ENCODE measurements around the gene UNC13C.

Gene UNC13C

DNA sequence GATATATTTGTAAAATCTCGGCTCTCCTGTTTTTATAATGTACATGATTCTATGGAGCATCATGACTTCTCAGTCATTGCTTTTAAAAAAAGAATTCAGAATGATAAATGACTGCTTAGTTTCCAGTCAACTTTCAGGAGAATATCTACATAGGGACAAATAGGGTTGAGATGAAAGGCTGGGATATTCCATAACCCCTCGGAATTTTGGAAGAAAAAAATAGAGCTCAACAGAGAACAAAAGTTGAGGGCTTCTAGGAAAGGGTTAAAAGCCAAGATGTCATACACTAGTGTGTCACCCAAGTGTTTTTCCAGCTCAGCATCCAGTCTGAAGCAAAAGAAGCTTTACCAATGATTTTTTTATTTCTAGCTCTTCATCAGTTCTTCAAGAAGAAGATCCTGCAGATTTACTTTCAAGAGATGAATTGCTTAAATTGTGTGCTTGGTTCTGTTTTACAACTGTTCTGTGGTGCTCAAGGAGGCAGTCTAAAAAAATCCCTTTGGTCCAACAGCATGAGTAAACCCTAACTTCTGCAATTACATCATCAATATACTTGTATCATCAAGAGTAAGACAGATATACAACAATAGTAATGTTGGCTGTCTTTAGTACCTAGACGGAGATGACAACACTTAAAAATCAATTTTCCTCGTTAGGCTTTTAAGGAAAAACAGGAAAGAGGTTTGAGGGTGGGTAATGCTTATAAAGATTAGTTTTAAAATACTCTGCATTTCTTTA, 979 bp downstream of the UNC13C start:
- H3K4me1 ChIP-seq (ENCODE audit: insufficient read depth, poor library complexity, severe bottlenecking) = no peaks in the 10 kb centered on the region
- no peak overlapping the region for H3K4me3 ChIP-seq (ENCODE audit: severe bottlenecking)
- peaks cover 74% of the 10 kb centered on the region for H3K27me3 ChIP-seq (ENCODE audit: insufficient read depth, poor library complexity, severe bottlenecking)
- no peaks in the 10 kb centered on the region for H3K36me3 ChIP-seq (ENCODE audit: low read depth)
- TF ChIP-seq, protein P1, sequence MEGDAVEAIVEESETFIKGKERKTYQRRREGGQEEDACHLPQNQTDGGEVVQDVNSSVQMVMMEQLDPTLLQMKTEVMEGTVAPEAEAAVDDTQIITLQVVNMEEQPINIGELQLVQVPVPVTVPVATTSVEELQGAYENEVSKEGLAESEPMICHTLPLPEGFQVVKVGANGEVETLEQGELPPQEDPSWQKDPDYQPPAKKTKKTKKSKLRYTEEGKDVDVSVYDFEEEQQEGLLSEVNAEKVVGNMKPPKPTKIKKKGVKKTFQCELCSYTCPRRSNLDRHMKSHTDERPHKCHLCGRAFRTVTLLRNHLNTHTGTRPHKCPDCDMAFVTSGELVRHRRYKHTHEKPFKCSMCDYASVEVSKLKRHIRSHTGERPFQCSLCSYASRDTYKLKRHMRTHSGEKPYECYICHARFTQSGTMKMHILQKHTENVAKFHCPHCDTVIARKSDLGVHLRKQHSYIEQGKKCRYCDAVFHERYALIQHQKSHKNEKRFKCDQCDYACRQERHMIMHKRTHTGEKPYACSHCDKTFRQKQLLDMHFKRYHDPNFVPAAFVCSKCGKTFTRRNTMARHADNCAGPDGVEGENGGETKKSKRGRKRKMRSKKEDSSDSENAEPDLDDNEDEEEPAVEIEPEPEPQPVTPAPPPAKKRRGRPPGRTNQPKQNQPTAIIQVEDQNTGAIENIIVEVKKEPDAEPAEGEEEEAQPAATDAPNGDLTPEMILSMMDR (IDR thresholded peaks at IDR 0.05; ENCODE audit: poor library complexity, severe bottlenecking) = no peak
- no peak for ATAC-seq (ENCODE audit: low read depth)
- no peak overlapping the region for H3K27ac ChIP-seq (ENCODE audit: poor library complexity, severe bottlenecking)
- H3K9me3 ChIP-seq (ENCODE audit: severe bottlenecking) = no peaks in the 10 kb centered on the region
- DNase-seq (ENCODE audit: low spot score) = no peak

DNA sequence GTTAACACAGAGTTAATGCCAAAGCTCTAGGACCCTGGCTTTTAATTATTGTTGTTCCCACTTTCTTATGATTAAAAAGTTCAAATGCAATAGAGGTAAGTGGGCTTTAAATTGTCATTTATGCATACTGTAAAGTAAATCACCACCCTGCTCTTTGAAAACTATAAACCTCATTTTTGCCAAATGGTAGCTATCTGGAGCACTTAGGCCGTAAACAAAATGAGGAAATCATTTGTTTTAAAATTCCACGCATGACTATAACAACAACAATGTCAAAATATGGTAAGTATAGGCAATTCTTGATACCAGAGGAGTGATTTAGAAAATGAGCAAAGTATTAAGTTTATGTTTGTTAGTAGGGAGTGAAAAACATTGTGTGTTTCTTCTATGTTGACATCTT, 1.8 kb downstream of the UNC13C start:
- ATAC-seq (ENCODE audit: low read depth) (no peak), DNase-seq (ENCODE audit: low spot score) (no peak)
- Histone ChIP-seq H3K27me3 (ENCODE audit: insufficient read depth, poor library complexity, severe bottlenecking) (peaks cover 79% of the 10 kb centered on the region), H3K27ac (ENCODE audit: poor library complexity, severe bottlenecking) (no peak overlapping the region), H3K4me1 (ENCODE audit: insufficient read depth, poor library complexity, severe bottlenecking) (no peaks in the 10 kb centered on the region), H3K9me3 (ENCODE audit: severe bottlenecking) (no peaks in the 10 kb centered on the region), H3K4me3 (ENCODE audit: severe bottlenecking) (no peak overlapping the region), H3K36me3 (ENCODE audit: low read depth) (no peaks in the 10 kb centered on the region)
- TF ChIP-seq, protein P1 (IDR thresholded peaks at IDR 0.05; ENCODE audit: poor library complexity, severe bottlenecking) = no peak

DNA sequence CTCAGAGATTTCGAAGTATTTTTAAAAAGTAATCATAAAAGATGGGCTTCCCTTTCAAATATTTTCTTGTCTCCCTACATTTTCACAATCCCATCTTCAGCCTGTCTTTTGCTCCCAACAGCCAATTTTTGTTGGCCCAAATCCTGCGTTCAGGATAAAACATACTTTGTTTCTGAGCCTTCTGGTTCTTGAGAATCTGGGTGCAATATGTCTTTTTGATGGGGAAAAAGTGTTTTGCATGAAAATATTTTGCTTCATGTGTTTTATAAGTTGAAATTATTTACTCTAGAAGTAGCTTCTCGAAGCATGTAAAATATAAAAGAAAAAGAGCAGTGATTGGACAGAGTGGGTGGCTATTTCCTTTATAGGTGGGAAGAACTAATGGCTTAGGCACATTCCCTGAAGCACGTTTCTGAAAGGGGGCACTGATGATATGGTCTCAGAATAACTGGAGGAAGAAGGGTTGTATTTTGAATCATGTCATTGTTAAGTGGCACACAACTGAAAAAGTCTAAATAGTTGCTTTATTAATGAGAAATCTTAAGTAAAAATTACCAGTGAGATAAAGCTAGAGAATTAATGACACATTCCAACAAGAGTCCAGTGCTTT, 3.9 kb downstream of the UNC13C start:
- Histone ChIP-seq H3K4me3 (ENCODE audit: severe bottlenecking) (no peak overlapping the region), H3K27ac (ENCODE audit: poor library complexity, severe bottlenecking) (no peak overlapping the region), H3K4me1 (ENCODE audit: insufficient read depth, poor library complexity, severe bottlenecking) (no peaks in the 10 kb centered on the region), H3K9me3 (ENCODE audit: severe bottlenecking) (no peaks in the 10 kb centered on the region), H3K27me3 (ENCODE audit: insufficient read depth, poor library complexity, severe bottlenecking) (peaks cover 72% of the 10 kb centered on the region), H3K36me3 (ENCODE audit: low read depth) (no peaks in the 10 kb centered on the region)
- no peak for DNase-seq (ENCODE audit: low spot score)
- ATAC-seq (ENCODE audit: low read depth) = no peak
- TF ChIP-seq, protein P1 (IDR thresholded peaks at IDR 0.05; ENCODE audit: poor library complexity, severe bottlenecking) = no peak

DNA sequence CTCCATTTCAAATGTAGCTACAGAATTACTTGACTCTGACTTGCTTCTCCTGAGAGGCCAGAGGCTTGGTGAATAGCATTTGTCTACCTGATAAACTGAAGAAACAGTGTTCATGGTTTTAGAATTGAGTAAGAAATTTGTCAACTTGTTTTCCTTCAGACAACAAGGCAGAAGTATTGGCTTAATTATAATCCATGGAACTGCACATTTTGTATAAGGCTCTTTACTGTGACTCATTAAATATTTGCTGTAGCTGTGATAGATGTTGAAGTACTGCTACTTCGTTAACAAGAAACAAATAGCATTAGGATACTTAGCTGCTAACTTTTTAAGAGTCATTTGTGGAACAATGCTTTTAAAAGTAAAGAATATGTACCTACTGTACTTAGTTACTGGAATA, 4.6 kb downstream of the UNC13C start:
- no peaks in the 10 kb centered on the region for H3K36me3 ChIP-seq (ENCODE audit: low read depth)
- H3K27ac ChIP-seq (ENCODE audit: poor library complexity, severe bottlenecking) = no peak overlapping the region
- ATAC-seq (ENCODE audit: low read depth) = no peak
- no peak overlapping the region for H3K4me3 ChIP-seq (ENCODE audit: severe bottlenecking)
- TF ChIP-seq, protein P1 (IDR thresholded peaks at IDR 0.05; ENCODE audit: poor library complexity, severe bottlenecking) = no peak
- H3K4me1 ChIP-seq (ENCODE audit: insufficient read depth, poor library complexity, severe bottlenecking) = no peaks in the 10 kb centered on the region
- no peak for DNase-seq (ENCODE audit: low spot score)
- H3K27me3 ChIP-seq (ENCODE audit: insufficient read depth, poor library complexity, severe bottlenecking) = peaks cover 65% of the 10 kb centered on the region
- H3K9me3 ChIP-seq (ENCODE audit: severe bottlenecking) = no peaks in the 10 kb centered on the region

DNA sequence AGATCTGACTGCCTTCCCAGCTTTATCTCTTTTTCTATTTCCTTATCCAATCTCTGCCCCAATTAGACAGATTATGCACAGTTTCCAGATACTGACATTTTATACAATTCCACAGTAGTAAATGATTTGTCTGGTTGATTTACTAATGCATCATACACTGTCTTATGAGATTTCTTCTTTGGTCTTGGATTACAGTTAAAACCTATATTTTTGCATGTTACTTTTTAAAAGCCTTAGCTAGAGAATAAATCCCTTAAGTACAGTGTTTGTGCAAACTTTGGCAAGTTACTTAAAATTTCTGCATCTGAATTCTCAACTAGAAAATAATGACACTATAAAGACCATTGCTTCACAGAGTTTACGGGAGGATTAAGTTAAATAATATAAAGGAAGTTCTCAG, 6.0 kb downstream of the UNC13C start:
- no peak overlapping the region for H3K27ac ChIP-seq (ENCODE audit: poor library complexity, severe bottlenecking)
- DNase-seq (ENCODE audit: low spot score) (no peak), ATAC-seq (ENCODE audit: low read depth) (no peak)
- H3K4me1 ChIP-seq (ENCODE audit: insufficient read depth, poor library complexity, severe bottlenecking) = no peaks in the 10 kb centered on the region
- H3K27me3 ChIP-seq (ENCODE audit: insufficient read depth, poor library complexity, severe bottlenecking) = peaks cover 51% of the 10 kb centered on the region
- TF ChIP-seq, protein P1 (IDR thresholded peaks at IDR 0.05; ENCODE audit: poor library complexity, severe bottlenecking) = no peak
- no peaks in the 10 kb centered on the region for H3K36me3 ChIP-seq (ENCODE audit: low read depth)
- H3K4me3 ChIP-seq (ENCODE audit: severe bottlenecking) = no peak overlapping the region
- H3K9me3 ChIP-seq (ENCODE audit: severe bottlenecking) = no peaks in the 10 kb centered on the region
